H1 (cell line): Measurements from ENCODE around the gene FBXO45. TPM values are rescaled to one million over a fixed set of nuclear protein-coding genes. Genes with fewer than 3 reads are reported as not detected.

ENCODE experiments used
- CTCF ChIA-PET: fragments of 300-600 bp; sonication (Branson Sonifier 250); formaldehyde crosslinking; loops from one replicate; lab custom pipeline; 2021; ENCODE audit not compliant: partially characterized antibody; lab: Charles Lee
- POLR2A ChIA-PET: fragments of 300-600 bp; sonication (Branson Sonifier 250); formaldehyde crosslinking; loops from one replicate; lab custom pipeline; 2021; ENCODE audit warnings: inconsistent platforms; ENCODE audit not compliant: partially characterized antibody; lab: Charles Lee
- DNase-seq, 2 experiments: peaks; one replicate each; pipeline versions ENCODE4 v3.0.0 to v3.0.0-alpha.2; 2010 to 2022; ENCODE audit warnings: low spot score in 2 of 2, low read depth in 1 of 2, mixed read lengths in 1 of 2
- FAIRE-seq: peaks from 2 replicates; lab custom pipeline; 2011; peaks lifted over from hg19 to GRCh38; lab: Jason Lieb, UNC
- H2AFZ ChIP-seq: 2 replicates; pipeline ENCODE4 v1.8.1; 2012; ENCODE audit warnings: low read length, inconsistent platforms
- H2AK5ac ChIP-seq: 2 replicates; pipeline ENCODE4 v1.6.1; 2013; ENCODE audit warnings: low read depth, low read length
- H2BK120ac ChIP-seq: replicated peaks from 2 replicates; pipeline ENCODE3; 2013; ENCODE audit warnings: low read depth, low read length, inconsistent platforms
- H2BK12ac ChIP-seq: 2 replicates; pipeline ENCODE4 v1.6.1; 2013; ENCODE audit warnings: low read depth, low read length
- H2BK15ac ChIP-seq: 2 replicates; pipeline ENCODE4 v1.6.1; 2013; ENCODE audit warnings: low read length
- H2BK20ac ChIP-seq: 2 replicates; pipeline ENCODE4 v1.6.1; 2013; ENCODE audit warnings: low read length
- H2BK5ac ChIP-seq: 2 replicates; pipeline ENCODE4 v1.6.1; 2013; ENCODE audit warnings: low read depth, low read length
- H3K14ac ChIP-seq: 2 replicates; pipeline ENCODE4 v1.6.1; 2013; ENCODE audit warnings: inconsistent platforms; ENCODE audit not compliant: insufficient read length
- H3K18ac ChIP-seq: 2 replicates; pipeline ENCODE4 v1.6.1; 2013; ENCODE audit warnings: low read length; ENCODE audit errors: extremely low read depth
- H3K23ac ChIP-seq: 2 replicates; pipeline ENCODE4 v1.6.1; 2013; ENCODE audit warnings: inconsistent platforms; ENCODE audit not compliant: insufficient read length
- H3K23me2 ChIP-seq: 2 replicates; pipeline ENCODE4 v1.6.1; 2013; ENCODE audit warnings: low read depth, low read length
- H3K27ac ChIP-seq: 2 replicates; pipeline ENCODE4 v1.6.1; 2011; ENCODE audit warnings: low read depth, low read length, inconsistent platforms
- H3K27me3 ChIP-seq, 4 experiments: replicated peaks in 1 of 4; 1 replicate in 1 of 4; 2 replicates in 3 of 4; pipeline versions ENCODE4 v1.6.1 to v1.8.1; 2011 to 2013; ENCODE audit warnings: low read length in 3 of 4, mild to moderate bottlenecking in 3 of 4, inconsistent platforms in 2 of 4, mixed read lengths in 2 of 4, moderate library complexity in 1 of 4; ENCODE audit not compliant: control insufficient read depth in 3 of 4, insufficient read depth in 3 of 4; ENCODE audit errors: extremely low read depth in 1 of 4
- H3K36me3 ChIP-seq, 4 experiments: 2 replicates each; pipeline versions ENCODE4 v1.6.1 to v1.8.1; 2011 to 2013; ENCODE audit warnings: mild to moderate bottlenecking in 4 of 4, low read length in 3 of 4, moderate library complexity in 2 of 4, control low read depth in 1 of 4, inconsistent platforms in 1 of 4; ENCODE audit not compliant: insufficient read depth in 4 of 4, control insufficient read depth in 2 of 4
- H3K4ac ChIP-seq: replicated peaks from 2 replicates; pipeline ENCODE3; 2013; ENCODE audit warnings: low read length, low read depth, mixed read lengths, inconsistent platforms; ENCODE audit not compliant: insufficient read length
- H3K4me1 ChIP-seq, 4 experiments: replicated peaks in 1 of 4; 1 replicate in 1 of 4; 2 replicates in 3 of 4; pipeline versions ENCODE4 v1.6.1 to v1.8.1; 2011 to 2013; ENCODE audit warnings: low read length in 3 of 4, inconsistent platforms in 2 of 4, mixed read lengths in 1 of 4; ENCODE audit not compliant: insufficient read depth in 4 of 4, control insufficient read depth in 3 of 4
- H3K4me2 ChIP-seq, 2 experiments: 2 replicates each; pipeline versions ENCODE4 v1.6.1 to v1.8.1; 2011 to 2013; ENCODE audit warnings: low read depth in 2 of 2, low read length in 2 of 2, control low read depth in 1 of 2, inconsistent platforms in 1 of 2, mild to moderate bottlenecking in 1 of 2; ENCODE audit not compliant: insufficient read depth in 1 of 2
- H3K4me3 ChIP-seq, 4 experiments: fragments of 200-600, 300-600 bp in 1 of 4; sonication (generic), shearing (Covaris generic), sonication (Bioruptor Twin) in 1 of 4; 2 replicates each; pipeline versions ENCODE4 v1.5.1 to v1.8.1; 2011 to 2016; ENCODE audit warnings: low read length in 4 of 4, low read depth in 3 of 4, control low read depth in 2 of 4, inconsistent platforms in 2 of 4, mild to moderate bottlenecking in 2 of 4, mixed read lengths in 1 of 4, moderate library complexity in 1 of 4; ENCODE audit not compliant: insufficient read depth in 2 of 4; ENCODE audit errors: extremely low read depth in 1 of 4
- H3K56ac ChIP-seq: replicated peaks from 2 replicates; pipeline ENCODE3; 2013; ENCODE audit warnings: low read depth, mild to moderate bottlenecking, mixed read lengths, low read length, inconsistent platforms; ENCODE audit not compliant: insufficient read length
- H3K79me1 ChIP-seq: 2 replicates; pipeline ENCODE4 v1.6.1; 2013; ENCODE audit warnings: low read depth, low read length, control low read depth
- H3K79me2 ChIP-seq, 2 experiments: 2 replicates each; pipeline versions ENCODE4 v1.6.1 to v1.8.1; 2012 to 2013; ENCODE audit warnings: low read length in 2 of 2, mild to moderate bottlenecking in 2 of 2, inconsistent platforms in 1 of 2; ENCODE audit not compliant: insufficient read depth in 2 of 2, control insufficient read depth in 1 of 2
- H3K9ac ChIP-seq, 4 experiments: replicated peaks in 1 of 4; 1 replicate in 1 of 4; 2 replicates in 3 of 4; pipeline versions ENCODE4 v1.6.1 to v1.8.1; 2011 to 2013; ENCODE audit warnings: low read depth in 3 of 4, low read length in 3 of 4, control low read depth in 2 of 4, mild to moderate bottlenecking in 2 of 4, moderate library complexity in 2 of 4, inconsistent platforms in 1 of 4; ENCODE audit errors: extremely low read depth in 1 of 4
- H3K9me3 ChIP-seq, 2 experiments: 2 replicates each; pipeline versions ENCODE4 v1.6.1 to v1.8.1; 2012 to 2013; ENCODE audit warnings: mild to moderate bottlenecking in 2 of 2, moderate library complexity in 2 of 2, control low read depth in 1 of 2, inconsistent platforms in 1 of 2, low read depth in 1 of 2, low read length in 1 of 2, mixed read lengths in 1 of 2; ENCODE audit not compliant: insufficient read depth in 2 of 2
- H4K20me1 ChIP-seq, 2 experiments: replicated peaks in 1 of 2; 2 replicates each; pipeline versions ENCODE3 to v1.8.1; 2011 to 2013; ENCODE audit warnings: inconsistent platforms in 2 of 2, low read length in 2 of 2, mild to moderate bottlenecking in 1 of 2; ENCODE audit not compliant: insufficient read depth in 2 of 2, control insufficient read depth in 1 of 2
- H4K5ac ChIP-seq: 2 replicates; pipeline ENCODE4 v1.6.1; 2013; ENCODE audit warnings: low read length, low read depth, mixed read lengths, inconsistent platforms; ENCODE audit not compliant: insufficient read length
- H4K8ac ChIP-seq: 2 replicates; pipeline ENCODE4 v1.8.0; 2013; ENCODE audit warnings: mild to moderate bottlenecking, moderate library complexity, low read length, inconsistent platforms; ENCODE audit not compliant: insufficient read depth; ENCODE audit errors: extremely low read depth
- H4K91ac ChIP-seq: replicated peaks from 2 replicates; pipeline ENCODE3; 2013; ENCODE audit warnings: low read length, mixed read lengths, inconsistent platforms; ENCODE audit not compliant: insufficient read length
- CHD2 ChIP-seq: IDR thresholded peaks from 2 replicates; pipeline ENCODE4 v1.6.1; 2012; ENCODE audit warnings: low read length, improper control_type of control experiment
- POU5F1 ChIP-seq: IDR thresholded peaks from 2 replicates; pipeline ENCODE4 v1.6.1; 2011; ENCODE audit warnings: low read depth, mild to moderate bottlenecking, low read length, moderate library complexity
- TAF1 ChIP-seq: IDR thresholded peaks from 2 replicates; pipeline ENCODE4 v1.6.1; 2011; ENCODE audit warnings: mild to moderate bottlenecking, low read depth, low read length
- WGBS, 2 experiments: shearing (Covaris generic) in 1 of 2; methylation state at CpG; one replicate each; pipeline versions ENCODE4 v1.1.6 to v1.1.7; 2013 to 2015; ENCODE audit warnings: low lambda C conversion rate in 2 of 2, mixed read lengths in 2 of 2, inconsistent platforms in 1 of 2, low coverage in 1 of 2, missing lambda C conversion rate in 1 of 2; ENCODE audit not compliant: insufficient replicate concordance in 2 of 2, insufficient coverage in 1 of 2, insufficient read length in 1 of 2; ENCODE audit errors: extremely low coverage in 1 of 2, missing lambda C conversion rate in 1 of 2; 5-methylcytosine and 5-hydroxymethylcytosine counted together
- long read RNA-seq, 2 experiments: library from RNA in 1 of 2; library from capped mRNA in 1 of 2; stranded (forward); transcript quantifications; one replicate each; pipeline ENCODE4 v2.0.0, GENCODE V29; 2021; ENCODE audit warnings: inconsistent platforms in 1 of 2
- polyA minus RNA-seq, 3 experiments: library from RNA; depleted of rRNA, polyadenylated mRNA; stranded (reverse); fragments of >200 nt; gene quantifications; 1 replicate in 2 of 3; 2 replicates in 1 of 3; pipeline ENCODE4 v1.2.3, GENCODE V29; 2011
- polyA plus RNA-seq, 7 experiments: library from polyadenylated mRNA; depleted of rRNA in 3 of 7; stranded (reverse) in 5 of 7; unstranded in 2 of 7; fragments of >200 nt in 5 of 7; fragments of 200-250 nt in 2 of 7; gene quantifications; 1 replicate in 5 of 7; 2 replicates in 1 of 7; 4 replicates in 1 of 7; pipeline versions ENCODE4 v1.2.1 to v1.2.3, GENCODE V29; 2011 to 2013; ENCODE audit warnings: missing spikeins in 2 of 7, mixed read lengths in 2 of 7
- total RNA-seq: library from RNA; stranded (reverse); fragmentation: NEBNext Ultra II Directional; extraction: Animal tissue kit (Norgen Biotek cat#: 25700); gene quantifications from 2 replicates; pipeline ENCODE4 v1.2.1, GENCODE V29; 2021

Gene FBXO45, protein sequence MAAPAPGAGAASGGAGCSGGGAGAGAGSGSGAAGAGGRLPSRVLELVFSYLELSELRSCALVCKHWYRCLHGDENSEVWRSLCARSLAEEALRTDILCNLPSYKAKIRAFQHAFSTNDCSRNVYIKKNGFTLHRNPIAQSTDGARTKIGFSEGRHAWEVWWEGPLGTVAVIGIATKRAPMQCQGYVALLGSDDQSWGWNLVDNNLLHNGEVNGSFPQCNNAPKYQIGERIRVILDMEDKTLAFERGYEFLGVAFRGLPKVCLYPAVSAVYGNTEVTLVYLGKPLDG
- total RNA-seq (18.0 and 19.4 TPM in 2 replicates), polyA plus RNA-seq (2011; rRNA removed) (3.4 and 5.2 TPM in 2 replicates), polyA minus RNA-seq (2011; rRNA and poly(A)+ RNA removed) (8.0 and 8.2 TPM in 2 replicates)
- 8.5 TPM for polyA plus RNA-seq (2011; cell fraction: cytosol; rRNA removed)
- 2.5 TPM for polyA plus RNA-seq (2011; cell fraction: nucleus; rRNA removed)
- 7.3 to 17.0 TPM (median 8.9 TPM) in 4 replicates for polyA plus RNA-seq (2012, experiment 1 of 2)
- polyA plus RNA-seq (2012, experiment 2 of 2) = 1.8 TPM
- polyA plus RNA-seq (2013, experiment 1 of 2) = 13.6 TPM
- polyA plus RNA-seq (2013, experiment 2 of 2) = 13.6 TPM
- 6.5 TPM for polyA minus RNA-seq (2011; cell fraction: cytosol; rRNA and poly(A)+ RNA removed)
- polyA minus RNA-seq (2011; cell fraction: nucleus; rRNA and poly(A)+ RNA removed) = 4.7 TPM
- long read RNA-seq, experiment 1, full-length matches to known transcripts = 4 of 19 reads
- long read RNA-seq, experiment 1, partial matches to known transcripts = 13 of 19 reads
- long read RNA-seq, experiment 1, other reads (novel, unspliced or antisense) = 2 of 19 reads
- long read RNA-seq, experiment 2, partial matches to known transcripts = 6 of 8 reads
- long read RNA-seq, experiment 2, other reads (novel, unspliced or antisense) = 2 of 8 reads

DNA sequence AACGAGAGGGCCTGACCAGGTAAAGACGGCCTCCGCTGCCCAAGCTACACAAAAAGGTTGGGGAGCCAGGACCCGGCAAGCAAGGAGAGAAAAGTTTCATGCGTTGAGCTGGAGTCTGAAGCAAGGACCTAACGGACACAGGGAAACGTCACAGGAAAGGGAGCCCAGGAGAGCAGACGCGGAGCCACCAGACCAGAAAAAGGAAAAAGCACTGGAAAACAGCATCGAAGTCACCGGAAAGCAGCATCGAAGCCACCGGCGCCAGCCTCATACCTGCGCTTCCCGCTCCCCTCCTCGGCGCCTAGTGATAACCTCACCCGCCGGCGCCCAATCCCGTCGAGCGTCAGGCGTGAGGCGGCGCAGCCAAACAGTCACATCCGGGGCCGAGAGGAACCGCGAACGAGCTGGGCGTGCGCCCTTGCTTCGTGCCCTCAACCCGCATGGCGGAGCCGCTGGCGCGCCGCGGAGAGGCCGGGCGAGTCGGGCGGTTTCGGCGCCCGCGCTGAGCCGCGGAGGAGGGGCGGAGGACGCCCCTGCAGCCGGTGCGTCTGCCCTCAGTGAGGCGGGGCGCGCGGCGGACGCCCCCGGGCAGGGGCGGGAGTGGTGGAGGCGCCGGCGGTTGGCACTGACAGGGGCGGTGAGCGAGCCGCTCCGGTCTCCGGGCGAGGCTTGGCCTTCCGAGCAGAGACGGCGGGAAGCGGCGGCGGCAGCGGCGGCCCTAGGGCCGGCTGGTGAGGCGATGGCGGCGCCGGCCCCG, at the start of gene FBXO45, which contains the start of gene WDR53:
Gene FBXO45 (plus strand): TSS at position 415 of the 757 bp plus-strand sequence. CDS start 325 bp downstream, at position 740.
Gene WDR53 (minus strand): TSS at position 309 of the 757 bp plus-strand sequence. CDS start 7,079 bp downstream, outside the sequence.
- Histone ChIP-seq H4K8ac (peak within 1 kb of the TSS; percentile 96), H3K79me2 (peaks cover 6 to 57% of the 10 kb centered on the region in 2 experiments; a peak in 3 of 4 replicates), H4K91ac (peak within 1 kb of the TSS; percentile 76), H3K18ac (0 out of 2 replicates have a peak within 1 kb of the TSS, but pooled peaks have one; percentile 9), H3K4me2 (peak within 1 kb of the TSS; percentile 91 to 92), H2AFZ (peak within 1 kb of the TSS; percentile 98), H3K27me3 (no peaks in the 10 kb centered on the region), H2AK5ac (no peak within 1 kb of the TSS), H3K79me1 (peaks cover 6% of the 10 kb centered on the region; the same call in 1 of the 2 replicates), H3K27ac (peak within 1 kb of the TSS; percentile 92), H3K9ac (peak within 1 kb of the TSS; percentile 94 to 99 (median 94)), H4K20me1 (peaks cover 0 to 4% of the 10 kb centered on the region in 2 experiments), H2BK120ac (no peak within 1 kb of the TSS), H2BK5ac (peak within 1 kb of the TSS; percentile 94), H3K4ac (no peak within 1 kb of the TSS), H3K23ac (no peak within 1 kb of the TSS), H2BK15ac (0 out of 2 replicates have a peak within 1 kb of the TSS, but pooled peaks have one; percentile 12), H3K14ac (no peak within 1 kb of the TSS), H2BK12ac (peak within 1 kb of the TSS; percentile 97; the same call in 1 of the 2 replicates), H3K23me2 (peaks cover 12% of the 10 kb centered on the region), H2BK20ac (no peak within 1 kb of the TSS), H3K36me3 (peaks cover 0 to 3% (median 1%) of the 10 kb centered on the region in 4 experiments; a peak in 1 of 8 replicates), H3K56ac (peak within 1 kb of the TSS; percentile 65), H3K9me3 (no peaks in the 10 kb centered on the region), H3K4me3 (peak within 1 kb of the TSS; percentile 93 to 99 (median 96)), H4K5ac (peak within 1 kb of the TSS; percentile 66), H3K4me1 (peaks cover 0 to 6% (median 2%) of the 10 kb centered on the region in 4 experiments; a peak in 4 of 7 replicates)
- ChIA-PET CTCF (interaction anchor here (1.2 to 2.0 kb wide), 4 partner anchors 11 to 40 kb away, joined by 3 to 6 read pairs (median 4); no protein-coding TSS in a partner anchor), POLR2A (interaction anchor here (0.6 to 5.0 kb wide), 10 partner anchors 10 to 374 kb away, joined by 3 to 27 read pairs (median 5); partner anchors contain the start of genes NCBP2 and PAK2)
- DNase-seq (peak; percentile 86 to 96), FAIRE-seq (no peak)
- 0% methylated on average over 52 of the region's 87 CpGs; no CpG with 5 or more reads in 1 of the 2 experiments for WGBS, 2 experiments
- peak; percentile 97 for TF ChIP-seq TAF1
- no peak for TF ChIP-seq CHD2
- TF ChIP-seq POU5F1 = no peak
